Adipose tissue (tissue), 3 donors: ENCODE measurements around the gene RALGDS. TPM values are rescaled to one million over a fixed set of nuclear protein-coding genes. Genes with fewer than 3 reads are reported as not detected.

ENCODE experiments used
- H3K27ac ChIP-seq: one replicate; pipeline ENCODE4 v1.5.1; 2013; ENCODE audit warnings: low read depth, low read length
- WGBS, 3 donors: extraction: QIAGEN DNeasy Blood & Tissue Kit; methylation state at CpG; one replicate each; pipeline ENCODE4 v1.1.7; 2013; 5-methylcytosine and 5-hydroxymethylcytosine counted together
- polyA plus RNA-seq, 3 donors: library from polyadenylated mRNA; stranded (reverse); fragments of 200-250 nt; gene quantifications; one replicate each; pipeline ENCODE4 v1.2.3, GENCODE V29; 2013
- donor health status: healthy with polysubstance abuse.
- donor health status: Bipolar disorder and iron deficiency.
- donor health status: healthy.

RALGDS gene
- polyA plus RNA-seq, 3 donors: 31.0 to 98.2 (median 68.8) TPM

DNA sequence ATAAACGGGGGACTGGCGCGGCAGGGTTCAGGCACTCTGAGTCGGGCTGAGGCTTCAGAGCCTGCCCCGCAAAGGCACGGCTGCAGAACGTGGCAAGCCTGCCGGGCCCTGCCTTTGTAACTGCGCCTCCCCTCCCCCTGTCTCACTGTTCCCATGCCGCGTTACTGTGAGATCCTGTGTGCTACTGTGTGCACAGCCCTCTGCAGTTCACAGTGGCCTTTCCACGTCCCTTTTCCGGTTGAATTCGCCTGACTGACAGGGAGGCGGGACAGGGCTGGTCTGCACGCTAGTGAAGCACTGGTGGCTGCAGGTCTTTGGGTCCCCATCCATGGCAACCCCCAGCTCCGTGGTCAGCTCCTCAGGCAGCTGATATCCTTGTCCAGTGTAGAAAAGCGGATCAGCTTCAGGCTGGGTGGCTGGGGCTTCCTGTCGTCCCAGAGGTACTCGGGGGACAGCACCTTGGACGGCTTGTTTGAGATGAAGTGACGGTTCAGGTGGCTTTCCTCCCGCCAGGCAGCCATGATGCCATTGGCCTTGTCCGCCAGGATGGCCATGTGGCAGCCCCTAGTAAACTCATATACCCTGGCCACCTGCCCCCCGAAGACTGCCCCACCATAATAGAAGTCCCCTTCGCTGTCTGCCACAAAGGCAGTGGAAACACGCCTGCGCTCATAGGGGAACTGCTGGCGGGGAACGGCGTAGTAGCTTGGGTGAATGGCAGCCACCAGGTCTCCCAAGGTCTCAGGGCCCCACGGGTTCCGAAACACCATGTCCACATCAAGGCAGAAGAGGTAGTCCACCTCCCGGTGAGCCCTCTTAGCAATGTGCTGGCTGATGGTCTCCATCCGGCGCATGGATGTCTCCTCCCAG is 32.4 kb upstream of the RALGDS start:
- H3K27ac ChIP-seq: no peak overlapping the region
- WGBS, 3 donors: 69 to 71% (median 71%) methylated on average over 36 of the region's 36 CpGs

DNA sequence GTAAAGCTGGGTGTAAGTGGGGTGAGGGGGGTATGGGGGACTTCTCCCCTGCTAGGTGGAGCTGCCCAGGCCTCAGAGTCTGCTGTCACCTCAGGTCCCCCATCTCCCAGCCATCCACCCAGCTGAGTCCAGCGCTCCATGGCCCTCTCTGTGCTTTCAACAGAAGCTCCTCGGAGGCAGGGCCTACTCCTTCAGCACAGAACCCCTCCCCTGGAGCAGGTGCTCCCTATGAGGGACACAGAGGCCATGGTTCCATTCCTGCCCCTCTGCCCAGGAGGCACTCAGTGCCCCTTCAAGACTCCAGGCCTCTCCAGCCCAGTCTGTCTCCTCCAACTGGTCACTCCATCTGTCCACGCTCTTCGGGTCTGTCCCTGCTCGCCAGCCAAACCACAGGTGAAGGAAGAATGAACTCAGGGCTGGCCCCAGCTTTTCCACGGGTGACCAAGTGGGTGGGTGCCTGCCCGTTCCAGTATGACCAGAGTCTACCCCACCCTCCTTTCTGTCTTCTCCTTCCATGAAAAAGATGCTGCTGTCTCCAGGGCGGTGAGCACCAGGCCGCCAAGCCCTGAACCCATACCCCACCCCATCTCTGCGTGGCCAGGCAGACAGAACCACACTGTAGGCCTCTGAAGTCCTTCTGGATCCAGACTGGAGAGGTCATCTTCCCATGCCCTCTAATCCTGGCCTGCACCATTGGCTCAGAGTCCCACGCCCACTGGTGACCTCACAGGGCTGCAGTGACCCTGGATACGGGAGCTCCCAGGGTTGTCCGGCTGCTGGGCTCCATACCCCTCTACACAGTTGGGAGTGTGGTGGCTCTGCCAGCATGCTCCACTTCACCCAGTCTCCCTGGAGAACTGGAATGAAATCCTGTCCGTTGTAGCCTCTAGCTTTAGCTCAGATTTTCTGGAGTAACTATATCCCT is 30.8 kb upstream of the RALGDS start:
- H3K27ac ChIP-seq: no peak overlapping the region

DNA sequence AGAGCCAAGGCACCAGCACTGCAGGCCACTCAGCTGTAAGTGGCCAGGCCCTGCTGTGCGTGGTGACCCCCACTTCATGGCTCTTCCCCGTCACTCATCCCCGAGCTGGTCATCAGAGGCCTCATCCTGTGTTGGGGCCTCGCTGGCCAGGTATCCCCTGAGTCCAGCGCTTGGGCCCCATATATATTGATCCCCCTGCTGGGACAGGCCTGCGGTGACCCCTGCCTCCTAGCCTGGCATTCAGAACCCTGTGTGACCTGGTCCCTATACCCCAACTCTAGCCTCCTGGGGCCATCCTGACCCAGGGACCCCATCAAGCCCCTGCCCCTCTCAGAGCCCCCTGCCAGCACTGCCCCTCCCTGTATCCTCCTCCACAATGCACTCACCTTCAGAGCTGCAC is 30.0 kb upstream of the RALGDS start:
- 96 to 100% (median 98%) methylated on average over 6 of the region's 6 CpGs for WGBS, 3 donors
- H3K27ac ChIP-seq: no peak overlapping the region

More for the DNA sequence above, 30.8 kb upstream of the RALGDS start:
- 78 to 86% (median 83%) methylated on average over 13 to 14 of the region's 14 CpGs for WGBS, 3 donors

DNA sequence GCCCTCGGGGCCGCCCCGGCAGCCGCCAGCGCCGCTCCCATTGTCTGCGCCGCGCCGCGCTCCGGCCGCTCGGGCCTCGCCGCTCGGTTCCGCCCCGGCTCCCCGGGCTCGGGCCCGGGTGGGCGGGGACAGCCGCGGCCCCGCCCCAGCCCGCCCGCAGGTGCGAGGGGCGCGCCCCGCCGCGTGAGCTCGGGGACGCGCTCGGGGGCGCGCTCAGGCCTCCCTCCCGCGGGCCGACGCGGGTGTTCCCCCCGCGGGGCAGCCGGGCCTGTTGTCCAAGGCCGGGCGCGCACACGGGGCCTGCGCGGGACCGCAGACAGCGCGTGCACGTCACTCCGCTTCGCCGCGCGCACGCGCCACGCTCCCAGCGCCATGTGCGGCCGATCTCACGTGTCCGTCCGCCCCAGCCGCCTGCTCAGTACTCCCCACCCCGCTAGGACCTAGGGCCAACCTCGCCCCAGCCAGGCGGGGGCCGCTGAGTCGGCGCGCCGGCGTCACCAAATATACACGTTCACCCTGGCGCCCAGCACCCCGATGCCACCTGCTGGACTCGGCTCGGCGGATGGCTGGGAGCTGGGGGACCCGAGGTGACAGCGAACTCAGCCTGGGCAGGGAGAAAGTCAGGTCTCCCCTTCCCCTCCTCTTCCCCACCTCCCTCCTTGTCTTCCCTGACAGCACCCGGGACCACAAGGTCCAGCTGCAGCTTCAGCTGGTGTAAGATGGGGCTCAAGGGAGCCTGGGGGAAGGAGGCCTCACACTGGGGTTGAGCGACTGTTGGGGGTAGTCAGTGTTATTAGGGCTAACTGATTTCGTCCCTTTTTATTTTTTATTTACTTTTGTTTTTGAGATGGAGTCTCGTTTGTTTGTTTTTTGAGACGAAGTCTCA is 28.3 kb upstream of the RALGDS start:
- H3K27ac ChIP-seq: no peak overlapping the region
- 2 to 4% (median 2%) methylated on average over 59 to 94 of the region's 95 CpGs for WGBS, 3 donors

DNA sequence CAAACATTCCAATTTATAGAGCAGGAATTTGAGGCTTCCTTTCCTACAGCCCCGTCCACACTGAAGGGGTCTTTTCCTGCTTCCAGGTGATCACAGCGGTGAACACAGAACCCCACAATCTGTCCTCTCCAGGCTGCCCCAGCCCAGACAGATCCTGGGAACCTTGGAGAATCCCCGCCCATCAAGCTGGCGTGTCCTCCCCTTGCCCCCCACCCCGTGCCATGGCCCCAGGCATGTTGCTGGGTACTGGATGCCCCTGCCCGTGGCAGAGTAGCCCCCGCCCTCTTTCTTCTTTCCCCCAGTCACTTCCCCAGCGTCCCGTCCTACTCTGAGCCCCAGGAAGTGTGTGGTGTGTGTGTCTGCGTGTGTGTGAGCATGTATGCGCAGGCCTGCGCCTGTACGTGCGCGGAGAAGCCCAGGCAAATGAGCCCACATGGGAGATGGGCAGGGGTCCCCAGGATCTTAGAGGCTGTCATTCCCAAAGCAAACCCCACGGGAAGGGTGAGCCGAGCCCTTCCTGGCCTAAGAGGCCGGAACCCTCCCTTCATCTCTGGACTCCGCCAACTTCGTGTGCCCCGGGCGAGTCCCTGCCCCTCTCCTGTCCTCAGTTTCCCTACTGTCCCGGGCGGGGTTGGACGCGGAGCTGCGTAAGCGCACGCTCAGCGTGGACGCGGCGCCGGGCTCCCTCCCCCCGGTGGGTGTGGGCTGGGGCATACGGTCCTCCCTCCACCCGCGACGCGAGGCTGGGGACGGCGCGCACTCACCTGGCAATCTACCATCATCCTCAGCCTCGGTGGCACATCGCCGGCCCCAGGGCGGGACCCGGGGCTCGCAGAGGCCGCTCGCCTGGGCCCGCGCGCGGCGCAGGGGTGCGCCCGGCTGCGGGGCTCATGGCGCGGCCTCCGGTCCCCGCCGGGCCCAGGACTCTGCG is 27.4 kb upstream of the RALGDS start:
- H3K27ac ChIP-seq: no peak overlapping the region
- 3 to 6% (median 3%) methylated on average over 53 to 65 of the region's 65 CpGs for WGBS, 3 donors

DNA sequence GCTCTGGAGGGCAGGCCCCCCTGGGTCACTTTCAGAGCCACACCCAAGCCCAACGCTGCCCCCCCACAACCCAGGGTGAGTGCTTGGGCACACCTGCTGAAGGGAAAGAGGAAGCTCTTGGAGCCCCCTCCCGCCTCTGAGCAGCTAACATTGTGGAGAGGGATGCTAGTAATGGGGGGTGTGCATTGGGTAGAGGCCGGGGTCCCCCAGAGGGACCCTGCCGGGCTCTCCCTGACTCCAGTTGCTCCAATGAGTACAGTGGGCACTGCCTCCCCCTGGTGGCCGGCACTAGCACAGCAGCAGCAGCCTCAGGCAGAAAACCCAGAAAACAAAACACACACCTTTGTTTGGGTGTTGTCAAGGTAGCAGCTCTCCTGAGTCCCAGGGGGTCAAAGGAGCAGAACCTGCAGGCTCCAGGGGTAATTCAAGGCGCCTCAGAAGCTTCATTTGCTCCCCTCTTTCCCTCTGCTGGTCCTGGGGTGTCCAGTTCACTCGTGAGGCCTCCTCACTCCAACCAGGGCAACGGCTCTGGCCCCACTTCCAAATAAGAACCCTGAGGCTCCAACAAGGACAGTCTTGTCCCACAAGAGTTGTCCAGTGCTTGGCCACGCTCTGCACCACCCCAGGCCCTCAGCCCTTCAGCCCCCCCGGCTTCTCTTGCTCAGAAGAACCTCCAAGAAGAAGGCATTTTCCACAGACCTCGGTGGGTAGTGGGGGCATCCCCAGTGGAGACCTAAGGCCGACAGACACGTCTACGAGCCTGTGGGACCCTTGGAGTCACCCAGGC is 26.6 kb upstream of the RALGDS start:
- 19 to 28% (median 25%) methylated on average over 14 of the region's 14 CpGs for WGBS, 3 donors
- no peak overlapping the region for H3K27ac ChIP-seq

DNA sequence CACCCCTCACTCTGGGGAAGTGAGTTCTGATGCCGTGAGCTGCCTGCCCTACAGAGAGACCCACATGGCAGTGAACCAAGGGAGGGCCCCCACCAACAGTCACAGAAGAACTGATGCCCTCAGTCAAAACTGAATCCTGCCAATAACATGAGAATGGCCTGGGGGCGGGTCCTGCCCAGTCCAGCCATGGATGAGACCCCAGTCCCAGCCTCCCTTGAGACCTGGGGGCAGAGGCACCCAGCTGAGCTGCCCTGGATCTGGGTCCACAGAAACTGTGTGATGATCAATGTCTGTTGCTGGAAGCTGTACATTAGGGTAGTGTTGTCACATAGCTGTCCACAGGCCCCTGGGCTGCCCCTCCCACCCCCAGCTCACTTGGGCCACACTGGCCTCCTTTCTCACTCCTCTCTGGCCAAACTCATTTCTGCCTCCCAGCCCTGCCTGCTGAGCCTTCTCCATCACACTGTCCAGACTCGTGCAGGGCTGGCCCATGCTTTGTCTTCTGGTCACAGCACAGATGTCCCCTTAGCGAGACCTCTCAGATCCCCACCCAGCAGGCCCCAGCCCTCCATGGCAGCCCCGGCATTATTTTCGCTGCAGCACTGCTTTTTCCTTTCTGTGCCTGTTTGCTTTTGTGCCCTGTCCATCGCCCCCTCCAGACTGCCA is 25.8 kb upstream of the RALGDS start:
- 66 to 68% (median 67%) methylated on average over 7 of the region's 7 CpGs for WGBS, 3 donors

DNA sequence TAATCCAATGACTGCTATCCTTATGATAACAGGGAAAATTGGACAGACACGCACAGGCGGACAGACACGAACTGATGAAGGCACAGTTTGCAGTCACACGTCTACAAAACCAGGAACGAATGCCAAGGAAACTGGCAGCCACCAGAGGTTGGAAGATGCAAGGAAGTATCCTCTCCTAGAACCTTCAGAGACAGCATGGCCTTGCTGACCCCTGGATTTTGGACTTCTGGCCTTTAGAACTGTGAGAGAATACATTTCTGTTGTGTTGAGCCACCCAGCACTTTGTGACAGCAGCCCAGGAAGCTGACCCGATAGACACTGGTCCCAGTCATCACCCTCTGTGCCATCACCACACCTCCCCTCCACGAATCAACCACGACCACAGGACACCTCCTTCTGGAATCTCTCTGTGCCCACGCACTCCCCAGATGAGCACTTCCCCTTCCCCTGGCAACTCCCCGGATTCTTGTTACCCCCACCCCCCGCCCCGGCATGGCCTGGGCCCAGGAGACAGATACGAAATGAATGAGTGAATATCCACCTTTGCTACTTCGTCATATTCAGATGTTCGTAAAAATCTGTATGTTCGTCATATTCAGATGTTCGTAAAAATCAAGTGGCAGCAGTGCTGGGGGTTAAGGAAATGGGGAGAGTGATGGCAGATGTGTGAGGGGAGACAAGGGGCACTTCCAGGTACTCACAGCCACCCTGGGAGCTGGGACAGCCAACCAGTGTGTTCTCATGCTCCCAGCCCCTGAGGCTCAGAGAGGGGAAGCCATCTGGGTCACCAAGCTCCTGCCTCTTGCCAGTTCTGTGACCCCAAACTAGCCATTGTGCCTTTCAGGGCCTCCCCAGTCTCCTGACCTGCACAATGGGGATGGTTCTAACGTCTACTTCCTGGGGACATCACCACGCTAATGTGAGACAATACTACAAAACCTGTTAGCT is 24.1 kb upstream of the RALGDS start:
- H3K27ac ChIP-seq: no peak overlapping the region
- 67 to 78% (median 74%) methylated on average over 19 of the region's 19 CpGs for WGBS, 3 donors

More for the DNA sequence above, 25.8 kb upstream of the RALGDS start:
- H3K27ac ChIP-seq: no peak overlapping the region

DNA sequence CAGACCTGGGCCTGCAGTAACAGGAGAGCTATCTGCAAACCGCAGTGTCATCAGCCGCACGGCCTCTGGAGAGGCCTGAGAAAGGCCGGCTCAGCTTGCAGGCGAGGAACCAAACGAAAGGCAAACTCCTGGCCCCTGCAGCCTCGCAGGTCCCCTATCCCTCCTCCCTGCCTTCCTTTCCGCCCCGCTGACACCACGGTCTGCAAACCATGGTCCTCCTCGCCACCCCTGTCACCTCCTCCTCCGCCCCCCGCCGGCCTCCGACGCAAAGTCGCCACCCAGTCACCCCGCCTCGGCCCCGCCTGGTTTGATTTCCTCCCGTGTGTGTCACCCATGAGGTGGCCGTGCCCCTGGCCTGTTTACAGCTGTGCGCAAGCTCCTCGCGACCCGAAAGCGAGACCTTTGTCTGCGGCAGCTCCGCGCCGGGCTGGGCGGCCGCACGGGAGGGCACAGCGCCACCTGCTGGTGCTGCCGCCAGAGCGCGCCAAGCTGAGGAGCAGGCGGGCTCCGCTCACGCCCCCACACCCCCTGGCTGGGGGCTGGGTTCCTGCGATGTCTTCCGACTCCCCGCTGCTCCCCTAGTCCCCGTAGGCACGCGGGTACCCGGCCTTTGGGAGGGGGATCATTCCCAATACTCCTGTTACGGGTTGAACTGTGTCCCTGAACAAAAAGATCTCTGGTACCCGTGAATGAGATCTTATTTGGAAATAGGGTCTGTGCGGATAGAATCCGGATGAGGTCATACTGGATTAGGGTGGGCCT is 23.3 kb upstream of the RALGDS start:
- no peak overlapping the region for H3K27ac ChIP-seq
- WGBS, 3 donors: 7 to 9% (median 8%) methylated on average over 50 to 52 of the region's 52 CpGs

DNA sequence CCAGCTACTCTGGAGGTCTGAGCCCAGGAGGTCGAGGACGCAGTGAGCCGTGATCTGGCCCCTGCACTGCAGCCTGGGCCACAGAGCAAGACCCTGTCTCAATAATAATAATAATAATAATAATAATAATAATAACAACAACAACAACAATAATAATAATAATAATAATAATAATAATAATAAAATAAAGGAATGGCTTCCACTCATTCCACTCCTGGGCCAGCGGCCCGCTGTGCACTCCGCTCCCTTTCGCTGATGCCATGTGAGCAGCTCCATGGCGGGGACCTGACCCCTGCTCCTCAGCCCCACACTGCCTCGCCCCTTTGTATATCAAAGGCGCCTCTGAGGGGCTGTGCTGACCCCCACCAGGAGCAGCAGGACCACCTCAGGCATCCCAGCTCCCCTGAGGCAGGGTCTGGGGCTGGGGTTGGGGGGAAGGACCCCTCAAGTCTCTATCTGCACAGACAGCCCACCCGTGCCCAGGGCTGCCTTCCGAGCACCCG is 22.6 kb upstream of the RALGDS start:
- H3K27ac ChIP-seq: no peak overlapping the region
- WGBS, 3 donors: 85 to 87% (median 86%) methylated on average over 13 of the region's 13 CpGs

DNA sequence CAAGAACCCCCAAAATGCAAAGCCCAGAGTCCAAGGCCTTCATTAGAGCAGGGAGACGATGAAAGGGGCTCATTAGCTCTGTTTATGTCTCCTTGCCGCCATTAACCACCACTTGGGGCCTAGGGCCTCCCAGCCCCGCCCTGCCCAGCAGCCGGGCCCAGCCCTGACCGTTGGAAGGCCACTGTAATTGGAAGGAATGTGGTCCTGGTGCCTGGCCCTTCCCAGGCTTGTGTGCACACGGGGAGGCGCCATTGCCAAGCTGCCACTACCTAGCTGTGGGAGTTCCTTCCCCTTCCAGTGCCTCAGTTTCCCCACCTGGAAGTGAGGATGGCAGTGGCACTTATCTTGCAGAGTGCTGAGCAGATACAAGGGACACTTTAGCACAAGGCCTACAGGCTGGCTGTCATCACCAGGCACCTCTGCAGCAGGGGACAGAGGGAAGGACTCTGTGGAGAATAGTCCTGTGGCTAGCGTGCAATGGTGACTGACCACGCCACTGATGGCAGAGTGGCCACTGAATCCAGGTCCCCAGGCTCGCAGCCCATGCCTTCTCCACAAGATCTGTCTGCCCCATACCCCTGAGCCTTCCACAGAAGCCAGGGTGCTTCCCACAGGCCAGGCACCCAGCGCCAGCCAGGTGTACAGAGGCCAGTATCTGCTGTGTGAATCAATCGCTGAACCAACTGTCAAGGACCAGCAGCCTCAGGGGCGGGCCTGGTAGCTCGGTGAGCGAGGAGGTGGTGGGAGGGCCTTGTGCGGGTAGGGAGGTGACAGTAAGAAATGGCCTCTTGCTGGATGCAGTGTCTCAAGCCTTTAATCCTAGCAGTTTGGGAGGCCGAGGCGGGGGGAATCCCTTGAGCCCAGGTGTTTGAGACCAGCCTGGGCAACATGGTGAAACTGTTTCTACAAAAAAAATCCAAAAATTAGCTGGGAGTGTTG is 21.9 kb upstream of the RALGDS start:
- WGBS, 3 donors: 72 to 77% (median 73%) methylated on average over 18 of the region's 18 CpGs
- H3K27ac ChIP-seq: no peak overlapping the region

DNA sequence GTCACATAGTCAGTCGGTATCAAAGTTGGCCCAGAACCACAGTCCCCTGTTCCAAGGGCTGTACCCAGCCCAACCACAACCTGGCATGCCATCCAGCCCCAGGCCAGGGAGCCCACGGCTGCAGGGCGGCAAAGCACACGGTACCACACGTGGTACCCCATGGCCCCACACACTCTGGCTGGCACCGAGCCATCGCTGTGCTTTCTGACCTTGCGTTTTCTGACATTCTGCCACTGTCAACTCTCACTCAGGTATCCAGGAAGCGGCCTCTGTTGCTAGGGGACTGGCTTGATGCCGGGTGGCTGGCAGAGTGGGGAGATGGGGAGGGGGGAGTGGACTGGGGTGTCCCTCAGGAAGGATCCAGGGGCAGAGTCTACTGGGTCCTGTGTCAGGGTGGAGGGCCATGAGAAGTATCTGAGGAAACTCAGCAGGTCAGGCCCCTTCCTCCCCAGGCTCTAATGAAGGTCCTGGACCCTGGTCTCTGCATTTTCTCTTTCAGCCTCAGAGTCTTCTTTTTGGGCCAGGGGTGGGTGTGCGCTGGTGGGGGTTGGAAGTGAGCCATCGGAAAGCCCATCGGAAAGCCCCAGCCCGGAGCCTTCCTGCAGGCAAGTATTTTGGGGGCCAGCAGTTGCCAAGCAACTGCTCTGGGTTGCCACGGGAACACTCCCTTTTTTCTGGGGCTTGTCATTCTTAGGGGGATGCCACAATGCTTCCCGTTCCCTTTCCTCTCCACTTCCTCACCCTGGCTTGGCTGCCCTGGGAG is 21.0 kb upstream of the RALGDS start:
- H3K27ac ChIP-seq: no peak overlapping the region
- WGBS, 3 donors: 42 to 50% (median 46%) methylated on average over 16 of the region's 16 CpGs

DNA sequence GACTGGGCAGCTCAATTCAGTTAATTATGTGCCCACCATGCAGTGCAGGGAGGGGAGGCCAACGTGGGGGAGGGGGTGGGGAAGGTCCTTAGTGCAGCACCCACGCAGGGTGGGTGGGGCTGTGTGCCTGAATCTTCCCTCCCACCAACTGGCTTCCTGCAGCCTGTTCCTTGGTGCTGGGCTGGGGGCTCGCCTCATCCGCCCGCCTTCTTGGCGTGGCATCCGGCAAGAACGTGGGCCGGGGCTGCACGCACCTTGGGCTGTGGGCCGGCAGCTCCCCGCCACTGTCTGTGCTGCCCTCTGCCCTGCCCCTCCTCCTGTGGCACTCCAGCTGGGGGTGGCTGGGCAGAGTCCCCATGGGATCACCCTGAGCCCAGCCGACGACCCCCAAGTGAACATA is 19.6 kb upstream of the RALGDS start:
- H3K27ac ChIP-seq: no peak overlapping the region

More for the DNA sequence above, 19.6 kb upstream of the RALGDS start:
- WGBS, 3 donors: 76 to 87% (median 86%) methylated on average over 10 to 14 of the region's 14 CpGs
